K562 (cell line): ENCODE measurements around the gene MADCAM1. TPM values are rescaled to one million over a fixed set of nuclear protein-coding genes. Genes with fewer than 3 reads are reported as not detected.
A peak's percentile ranks its signal among the peaks of the same experiment; 100 is the strongest.

ENCODE experiments used
- ASH1L ChIP-seq: fragments of 450-650 bp; IDR thresholded peaks from 2 replicates; pipeline ENCODE4 v1.6.1; 2018; ENCODE audit warnings: borderline replicate concordance, mild to moderate bottlenecking, low read depth; ENCODE audit not compliant: partially characterized antibody
- BCOR ChIP-seq: fragments of 450-650 bp; IDR thresholded peaks from 2 replicates; pipeline ENCODE4 v1.6.1; 2016
- CREBBP ChIP-seq: IDR thresholded peaks from one replicate; pipeline ENCODE4 v1.6.1; 2012; ENCODE audit warnings: low read depth, mild to moderate bottlenecking, control low read depth, inconsistent platforms, low read length
- EGR1 ChIP-seq: fragments of 450-650 bp; conservative IDR thresholded peaks from 2 replicates; pipeline ENCODE4 v1.6.1; 2017; ENCODE audit warnings: mild to moderate bottlenecking
- ELF1 ChIP-seq: fragments of 200-800 bp; sonication (Bioruptor generic); IDR thresholded peaks from 2 replicates; pipeline ENCODE4 v1.6.1; 2016; ENCODE audit warnings: missing genetic modification characterization, missing compliant biosample characterization
- ELF4 ChIP-seq: fragments of 450-650 bp; formaldehyde crosslinking; IDR thresholded peaks from 2 replicates; pipeline ENCODE4 v1.4.0; 2022; ENCODE audit warnings: missing genetic modification characterization
- FOXK2 ChIP-seq, 2 experiments: fragments of 450-650 bp; IDR thresholded peaks in 1 of 2; conservative IDR thresholded peaks in 1 of 2; 2 replicates each; pipeline ENCODE4 v1.6.1; 2016; ENCODE audit warnings: low read depth in 2 of 2, mild to moderate bottlenecking in 1 of 2
- HDAC2 ChIP-seq: fragments of 450-650 bp; IDR thresholded peaks from 2 replicates; pipeline ENCODE4 v1.6.1; 2016; ENCODE audit warnings: mild to moderate bottlenecking
- KLF13 ChIP-seq: fragments of 450-650 bp; IDR thresholded peaks from 2 replicates; pipeline ENCODE4 v1.6.1; 2016; ENCODE audit warnings: missing genetic modification characterization, low read depth, mild to moderate bottlenecking, missing compliant biosample characterization, moderate library complexity, borderline replicate concordance
- MBD2 ChIP-seq: sonication (generic); IDR thresholded peaks from 2 replicates; pipeline ENCODE4 v1.6.1; 2016; ENCODE audit warnings: low read depth, borderline replicate concordance
- NFATC3 ChIP-seq: fragments of 450-650 bp; IDR thresholded peaks from 2 replicates; pipeline ENCODE4 v1.6.1; 2017; ENCODE audit warnings: mild to moderate bottlenecking
- NFXL1 ChIP-seq: fragments of 450-650 bp; formaldehyde crosslinking; IDR thresholded peaks from 2 replicates; pipeline ENCODE4 v1.4.0; 2021; ENCODE audit warnings: mild to moderate bottlenecking
- NUFIP1 ChIP-seq: fragments of 450-650 bp; IDR thresholded peaks from 2 replicates; pipeline ENCODE4 v1.6.1; 2018; ENCODE audit not compliant: partially characterized antibody
- TRIM28 ChIP-seq: fragments of 450-650 bp; IDR thresholded peaks from 2 replicates; pipeline ENCODE4 v1.6.1; 2017
- ZEB2 ChIP-seq: fragments of 450-650 bp; IDR thresholded peaks from 2 replicates; pipeline ENCODE4 v1.6.1; 2016
- ZFX ChIP-seq: sonication (generic); formaldehyde crosslinking; IDR thresholded peaks from 2 replicates; pipeline ENCODE4 v1.8.0; 2022; ENCODE audit warnings: mild to moderate bottlenecking, missing genetic modification reagents, moderate library complexity
- ZNF224 ChIP-seq: sonication (generic); formaldehyde crosslinking; IDR thresholded peaks from 2 replicates; pipeline ENCODE4 v1.8.0; 2022; ENCODE audit warnings: mild to moderate bottlenecking, missing genetic modification reagents
- ZNF23 ChIP-seq: fragments of 250-450 bp; sonication (Bioruptor Pico); IDR thresholded peaks from 2 replicates; pipeline ENCODE4 v1.4.0; 2020; ENCODE audit warnings: mild to moderate bottlenecking
- ZNF408 ChIP-seq: fragments of 250-450 bp; sonication (Bioruptor Pico); IDR thresholded peaks from 2 replicates; pipeline ENCODE4 v1.4.0; 2020; ENCODE audit warnings: low read depth, mild to moderate bottlenecking, moderate library complexity
- ZNF431 ChIP-seq: sonication (generic); formaldehyde crosslinking; IDR thresholded peaks from 2 replicates; pipeline ENCODE4 v1.8.0; 2022; ENCODE audit warnings: mild to moderate bottlenecking, missing genetic modification reagents
- ZNF717 ChIP-seq: fragments of 250-450 bp; sonication (Bioruptor Pico); IDR thresholded peaks from 2 replicates; pipeline ENCODE4 v1.5.0; 2021
- ZNF830 ChIP-seq: fragments of 250-450 bp; sonication (Bioruptor Pico); IDR thresholded peaks from 2 replicates; pipeline ENCODE4 v1.5.0; 2021; ENCODE audit warnings: mild to moderate bottlenecking
- polyA plus RNA-seq, 8 experiments: library from polyadenylated mRNA; depleted of rRNA in 4 of 8; stranded (reverse) in 5 of 8; unstranded in 3 of 8; fragments of >200 nt; fragmentation: Nextera tagmentation in 2 of 8; fragmentation: Illumina TruSeq in 1 of 8; extraction: Ambion mirVana in 2 of 8; extraction: Trizol in 1 of 8; gene quantifications; 2 replicates each; pipeline versions ENCODE4 v1.2.1 to v1.2.3, GENCODE V29; 2011 to 2014; ENCODE audit warnings: inconsistent platforms in 1 of 8, missing spikeins in 1 of 8
- total RNA-seq, 7 experiments: library from RNA; depleted of rRNA in 6 of 7; stranded (reverse); fragments of >200 nt in 6 of 7; fragmentation: Illumina TruSeq in 2 of 7; extraction: Trizol in 2 of 7; gene quantifications; 2 replicates each; pipeline versions ENCODE4 v1.2.1 to v1.2.3, GENCODE V29; 2011 to 2021; ENCODE audit warnings: low replicate concordance in 1 of 7
- TF ChIP-seq, protein P1 (sequence below), 2 experiments: fragments of 450-650 bp; IDR thresholded peaks; 2 replicates each; pipeline ENCODE4 v1.6.1; 2016; ENCODE audit warnings: mild to moderate bottlenecking in 2 of 2, borderline replicate concordance in 1 of 2, low read depth in 1 of 2, moderate library complexity in 1 of 2

Gene MADCAM1
- total and polyA plus RNA-seq, 9 of the 15 experiments (the other 6 are each of a cell fraction or from before 2014, with no cell fraction given), result 0.09 to 0.36 (median 0.09) TPM; not detected in 6

DNA sequence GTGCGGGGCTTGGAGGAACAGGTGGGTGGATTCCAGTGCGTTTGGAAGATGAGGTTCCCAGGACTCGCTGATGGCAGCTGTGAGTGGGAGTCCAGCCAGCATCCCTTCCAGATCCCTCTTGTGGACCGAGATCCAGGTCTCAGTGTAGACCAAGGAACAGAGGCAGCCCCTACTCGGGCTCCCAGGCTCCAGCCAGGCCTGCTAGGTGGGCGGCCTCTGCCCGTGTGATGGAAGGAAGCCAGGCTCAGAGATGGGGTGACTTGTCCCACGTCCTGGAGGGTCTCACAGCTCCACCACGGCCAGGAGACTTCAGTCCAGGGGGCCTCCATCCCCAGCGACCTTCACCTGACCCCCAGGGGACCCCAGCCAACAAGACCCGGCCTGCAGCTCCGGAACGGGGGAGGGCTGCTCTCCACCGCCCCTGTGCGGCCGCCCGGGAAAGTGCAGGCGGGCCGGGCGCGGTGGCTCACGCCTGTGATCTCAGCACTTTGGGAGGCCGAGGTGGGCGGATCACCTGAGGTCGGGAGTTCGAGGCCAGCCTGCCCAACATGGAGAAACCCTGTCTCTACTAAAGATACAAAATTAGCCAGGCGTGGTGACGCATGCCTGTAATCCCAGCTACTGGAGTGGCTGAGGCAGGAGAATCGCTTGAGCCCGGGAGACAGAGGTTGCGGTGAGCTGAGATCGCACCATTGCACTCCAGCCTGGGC lies 729 bp upstream of the MADCAM1 start (continued):
- TF ChIP-seq, protein P1, sequence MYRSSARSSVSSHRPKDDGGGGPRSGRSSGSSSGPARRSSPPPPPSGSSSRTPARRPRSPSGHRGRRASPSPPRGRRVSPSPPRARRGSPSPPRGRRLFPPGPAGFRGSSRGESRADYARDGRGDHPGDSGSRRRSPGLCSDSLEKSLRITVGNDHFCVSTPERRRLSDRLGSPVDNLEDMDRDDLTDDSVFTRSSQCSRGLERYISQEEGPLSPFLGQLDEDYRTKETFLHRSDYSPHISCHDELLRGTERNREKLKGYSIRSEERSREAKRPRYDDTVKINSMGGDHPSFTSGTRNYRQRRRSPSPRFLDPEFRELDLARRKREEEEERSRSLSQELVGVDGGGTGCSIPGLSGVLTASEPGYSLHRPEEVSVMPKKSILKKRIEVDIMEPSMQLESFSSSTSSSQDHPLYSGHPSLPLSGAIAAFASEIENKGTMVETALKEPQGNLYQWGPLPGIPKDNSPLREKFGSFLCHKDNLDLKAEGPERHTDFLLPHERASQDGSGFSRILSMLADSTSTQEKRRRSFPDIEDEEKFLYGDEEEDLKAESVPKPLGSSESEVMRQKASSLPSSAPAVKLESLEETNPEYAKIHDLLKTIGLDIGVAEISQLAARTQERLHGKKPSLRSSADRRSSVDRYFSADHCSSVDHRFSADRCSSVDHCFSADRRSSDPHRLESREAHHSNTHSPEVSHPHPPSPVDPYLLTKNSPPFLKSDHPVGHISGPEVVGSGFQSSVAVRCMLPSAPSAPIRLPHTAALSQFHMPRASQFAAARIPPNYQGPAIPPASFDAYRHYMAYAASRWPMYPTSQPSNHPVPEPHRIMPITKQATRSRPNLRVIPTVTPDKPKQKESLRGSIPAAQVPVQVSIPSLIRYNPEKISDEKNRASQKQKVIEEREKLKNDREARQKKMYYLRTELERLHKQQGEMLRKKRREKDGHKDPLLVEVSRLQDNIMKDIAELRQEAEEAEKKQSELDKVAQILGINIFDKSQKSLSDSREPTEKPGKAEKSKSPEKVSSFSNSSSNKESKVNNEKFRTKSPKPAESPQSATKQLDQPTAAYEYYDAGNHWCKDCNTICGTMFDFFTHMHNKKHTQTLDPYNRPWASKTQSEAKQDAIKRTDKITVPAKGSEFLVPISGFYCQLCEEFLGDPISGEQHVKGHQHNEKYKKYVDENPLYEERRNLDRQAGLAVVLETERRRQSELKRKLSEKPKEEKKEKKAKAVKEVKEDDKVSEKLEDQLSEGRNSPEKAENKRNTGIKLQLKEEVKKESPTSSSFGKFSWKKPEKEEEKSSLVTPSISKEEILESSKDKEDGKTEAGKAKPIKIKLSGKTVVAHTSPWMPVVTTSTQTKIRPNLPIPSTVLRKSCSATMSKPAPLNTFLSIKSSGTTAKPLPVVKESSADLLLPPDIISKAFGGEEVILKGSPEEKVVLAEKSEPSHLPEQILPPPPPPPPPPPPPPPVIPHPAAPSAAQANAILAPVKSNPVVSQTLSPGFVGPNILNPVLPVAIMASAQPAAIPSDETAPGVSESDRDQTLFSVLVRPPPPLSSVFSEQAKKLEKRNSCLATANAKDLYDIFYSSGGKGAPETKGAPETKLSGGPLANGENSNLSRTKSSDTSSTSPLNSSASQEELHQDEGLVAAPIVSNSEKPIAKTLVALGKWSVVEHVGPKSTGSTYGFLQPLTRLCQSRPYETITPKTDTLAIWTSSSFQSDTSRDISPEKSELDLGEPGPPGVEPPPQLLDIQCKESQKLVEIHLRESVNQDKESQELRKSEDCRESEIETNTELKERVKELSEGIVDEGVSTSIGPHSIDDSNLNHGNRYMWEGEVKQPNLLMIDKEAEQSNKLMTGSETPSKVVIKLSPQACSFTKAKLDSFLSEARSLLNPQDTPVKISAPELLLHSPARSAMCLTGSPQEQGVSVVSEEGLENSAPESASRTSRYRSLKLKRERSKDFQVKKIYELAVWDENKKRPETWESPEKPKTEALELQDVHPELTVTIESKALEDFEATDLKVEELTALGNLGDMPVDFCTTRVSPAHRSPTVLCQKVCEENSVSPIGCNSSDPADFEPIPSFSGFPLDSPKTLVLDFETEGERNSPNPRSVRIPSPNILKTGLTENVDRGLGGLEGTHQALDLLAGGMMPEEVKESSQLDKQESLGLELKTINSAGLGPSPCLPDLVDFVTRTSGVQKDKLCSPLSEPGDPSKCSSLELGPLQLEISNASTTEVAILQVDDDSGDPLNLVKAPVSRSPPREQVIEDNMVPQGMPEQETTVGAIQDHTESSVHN (IDR thresholded peaks at IDR 0.05; ENCODE audit: borderline replicate concordance in 1 of 2, low read depth in 1 of 2), result no peak
- TF ChIP-seq EGR1 (peak; percentile 96), FOXK2 (conservative IDR thresholded peaks at IDR 0.05 in 1 of 2, IDR thresholded peaks at IDR 0.05 in 1 of 2; ENCODE audit: low read depth in 2 of 2) (no peak), ELF4 (CRISPR knock-in tag) (no peak), NFATC3 (no peak), MBD2 (no peak), BCOR (peak; percentile 92), NFXL1 (CRISPR knock-in tag) (no peak), ZNF408 (CRISPR knock-in tag) (no peak), HDAC2 (peak; percentile 77; the same call in 1 of the 2 replicates), ZFX (peak; percentile 45), TRIM28 (peak; percentile 71; the same call in 1 of the 2 replicates), ZNF830 (CRISPR knock-in tag) (no peak), ZNF23 (CRISPR knock-in tag) (no peak), CREBBP (no peak), KLF13 (tag) (peak; percentile 83; the same call in 1 of the 2 replicates), NUFIP1 (no peak), ZEB2 (no peak), ZNF224 (CRISPR knock-in tag) (no peak), ZNF431 (CRISPR knock-in tag) (no peak), ELF1 (tag) (no peak), ASH1L (no peak), ZNF717 (CRISPR knock-in tag) (no peak)
